ENCODE measurements around the gene TMED10.

DNA sequence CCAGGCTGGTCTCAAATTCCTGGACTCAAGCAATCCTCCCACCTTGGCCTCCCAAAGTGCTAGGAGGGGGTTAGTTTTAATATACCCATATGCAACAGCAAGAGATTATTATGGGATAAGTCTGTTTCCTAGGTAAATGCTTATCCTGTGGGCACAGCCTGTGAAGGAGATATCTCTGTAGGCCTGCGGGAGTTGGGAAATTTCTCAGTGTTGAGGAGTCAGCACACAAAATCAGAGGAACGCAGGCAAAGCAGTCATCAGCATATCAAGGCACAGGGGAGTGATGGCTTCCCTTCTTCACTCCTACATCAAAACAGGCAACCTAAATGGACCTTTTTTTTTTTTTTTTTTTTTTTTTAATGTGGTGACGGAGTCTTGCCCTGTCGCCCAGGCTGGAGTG, 20.9 kb upstream of the TMED10 start:
- TF ChIP-seq EZH2 (IDR thresholded peaks at IDR 0.05) (no peak), CTCF (IDR thresholded peaks at IDR 0.05) (no peak)

Data from neural progenitor cell (in vitro differentiated cells).